ENCODE measurements around the gene MBNL3. TPM values are rescaled to one million over a fixed set of nuclear protein-coding genes. Genes with fewer than 3 reads are reported as not detected.

MBNL3 gene
- total RNA-seq, 4 donors from 2014 or later = 1.7 to 4.5 (median 2.8) TPM

DNA sequence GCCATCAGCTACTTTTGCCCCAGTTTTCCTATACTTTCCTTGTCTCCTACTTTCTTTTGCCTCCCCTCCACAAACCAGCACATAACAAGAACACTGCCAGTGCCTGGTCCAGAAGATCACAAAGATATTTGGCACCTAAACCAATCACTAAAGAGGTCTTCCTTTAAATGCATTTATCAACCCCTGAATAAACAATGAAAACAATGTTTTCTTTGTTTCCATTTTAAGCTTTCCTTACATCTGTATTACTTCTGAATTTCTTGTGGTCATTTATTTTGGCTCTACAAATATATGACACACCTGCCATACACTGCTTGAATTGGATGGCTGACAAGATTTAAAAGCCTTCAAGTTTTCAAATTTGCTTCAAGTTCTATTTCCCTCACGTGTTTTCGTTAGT lies 43.9 kb downstream of the MBNL3 start:
- intact Hi-C loops (cut with DNase I; ENCODE audit: low total_unique reads) (no loop called here), in situ Hi-C loops (cut with MboI; ENCODE audit: low sequenced_read_pairs in 4 of 4) (no loop called here)
- TF ChIP-seq POLR2A (IDR thresholded peaks at IDR 0.05) = no peak
- no peak for TF ChIP-seq CTCF (IDR thresholded peaks at IDR 0.05 in 4 of 5, conservative IDR thresholded peaks at IDR 0.05 in 1 of 5)

DNA sequence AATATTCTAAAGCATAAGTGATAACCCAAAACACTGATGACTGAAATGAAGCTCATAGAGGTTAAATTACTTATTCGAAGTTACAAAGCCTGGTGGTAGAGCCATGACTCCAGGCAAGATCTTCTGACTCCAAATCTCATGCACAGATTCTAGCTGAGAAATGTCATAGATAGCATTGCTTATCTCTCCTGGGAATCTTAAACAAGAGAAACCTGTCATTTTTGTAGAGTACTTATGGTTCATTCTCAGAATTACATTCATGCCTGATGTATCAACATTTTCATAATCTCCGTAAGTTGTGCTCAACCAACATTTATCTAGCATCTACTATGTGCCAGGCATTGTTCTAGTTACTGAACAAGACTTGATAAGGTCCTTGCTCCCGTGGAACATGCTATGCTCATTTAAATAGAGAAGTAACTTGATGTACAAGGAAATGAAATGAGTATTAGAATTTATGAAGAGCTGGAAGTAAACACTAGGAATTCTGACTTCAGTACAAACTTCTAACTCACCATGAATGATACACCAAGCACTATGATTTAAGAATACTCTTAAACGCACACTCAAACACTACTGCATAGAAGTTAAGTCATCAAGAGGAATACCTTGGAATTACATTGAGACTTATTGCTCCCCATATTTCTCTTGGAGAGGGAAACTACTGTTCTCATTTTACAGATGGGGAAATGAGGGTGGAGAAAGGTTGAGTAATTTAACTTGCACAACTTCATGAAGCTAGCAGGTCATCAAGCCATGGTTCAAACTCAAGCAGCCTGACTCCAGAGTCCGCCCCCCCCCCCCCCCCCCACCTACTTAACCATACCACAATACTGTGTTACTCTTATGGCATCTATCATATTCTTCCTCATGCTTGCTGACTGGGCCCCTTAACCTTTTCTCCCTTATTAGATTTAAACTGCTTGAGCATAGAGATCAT lies 45.4 kb downstream of the MBNL3 start:
- H3K36me3 ChIP-seq = no peaks in the 10 kb centered on the region
- no peaks in the 10 kb centered on the region for H3K4me1 ChIP-seq
- no peak for DNase-seq
- in situ Hi-C loops (cut with MboI; ENCODE audit: low sequenced_read_pairs in 4 of 4) (no loop called here), intact Hi-C loops (cut with DNase I; ENCODE audit: low total_unique reads) (no loop called here)
- no peak overlapping the region for H3K27ac ChIP-seq
- ATAC-seq = no peak
- TF ChIP-seq CTCF (IDR thresholded peaks at IDR 0.05 in 4 of 5, conservative IDR thresholded peaks at IDR 0.05 in 1 of 5) (no peak), POLR2A (IDR thresholded peaks at IDR 0.05) (no peak)
- H3K4me3 ChIP-seq = no peak overlapping the region
- H3K9me3 ChIP-seq = no peaks in the 10 kb centered on the region
- no peaks in the 10 kb centered on the region for H3K27me3 ChIP-seq

More for the DNA sequence above, 43.9 kb downstream of the MBNL3 start:
- no peak for DNase-seq
- Histone ChIP-seq H3K4me1 (no peaks in the 10 kb centered on the region), H3K27me3 (no peaks in the 10 kb centered on the region), H3K27ac (no peak overlapping the region), H3K4me3 (no peak overlapping the region), H3K9me3 (no peaks in the 10 kb centered on the region), H3K36me3 (no peaks in the 10 kb centered on the region)
- no peak for ATAC-seq

DNA sequence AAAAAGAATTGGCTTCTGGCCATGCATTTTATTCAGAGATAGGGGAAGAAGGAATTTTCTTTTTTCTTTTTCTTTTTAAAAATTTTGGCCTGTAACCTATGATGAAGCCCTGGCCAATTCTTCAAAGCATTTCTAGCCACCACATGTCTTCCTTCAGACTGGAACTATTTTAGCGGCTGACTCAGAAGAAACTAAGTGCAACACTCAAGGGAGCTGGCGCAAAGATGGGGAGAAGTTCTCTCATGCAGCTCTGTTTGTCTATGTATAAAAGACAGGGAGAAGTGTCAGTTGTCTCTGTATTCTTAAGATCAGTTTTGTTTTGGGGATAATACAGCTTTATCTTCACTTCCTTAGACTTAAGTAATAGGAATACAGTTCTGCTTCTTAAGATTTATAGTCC lies 46.1 kb downstream of the MBNL3 start:
- in situ Hi-C loops (cut with MboI; ENCODE audit: low sequenced_read_pairs in 4 of 4) (no loop called here), intact Hi-C loops (cut with DNase I; ENCODE audit: low total_unique reads) (no loop called here)
- peak in 1 of 2 donors; percentile 1 for DNase-seq
- H3K27me3 ChIP-seq = no peaks in the 10 kb centered on the region
- no peak overlapping the region for H3K27ac ChIP-seq
- ATAC-seq = no peak
- H3K9me3 ChIP-seq = no peaks in the 10 kb centered on the region
- no peak overlapping the region for H3K4me3 ChIP-seq
- no peak for TF ChIP-seq POLR2A (IDR thresholded peaks at IDR 0.05)
- no peak for TF ChIP-seq CTCF (IDR thresholded peaks at IDR 0.05 in 4 of 5, conservative IDR thresholded peaks at IDR 0.05 in 1 of 5)
- no peaks in the 10 kb centered on the region for H3K4me1 ChIP-seq
- no peaks in the 10 kb centered on the region for H3K36me3 ChIP-seq

GRCh38 chrX:132435222-132435621 lies 53.6 kb downstream of the MBNL3 start:
- ATAC-seq = no peak
- intact Hi-C loops (cut with DNase I; ENCODE audit: low total_unique reads) = no loop called here

More at GRCh38 chrX:132435222-132435621, 53.6 kb downstream of the MBNL3 start:
- H3K27me3 ChIP-seq = no peaks in the 10 kb centered on the region
- no peaks in the 10 kb centered on the region for H3K36me3 ChIP-seq
- peak in 1 of 2 donors; percentile 1 for DNase-seq
- H3K9me3 ChIP-seq = no peaks in the 10 kb centered on the region
- in situ Hi-C loops (cut with MboI; ENCODE audit: low sequenced_read_pairs in 4 of 4) = no loop called here
- H3K27ac ChIP-seq = no peak overlapping the region
- TF ChIP-seq CTCF (IDR thresholded peaks at IDR 0.05 in 4 of 5, conservative IDR thresholded peaks at IDR 0.05 in 1 of 5) (no peak), POLR2A (IDR thresholded peaks at IDR 0.05) (no peak)
- H3K4me3 ChIP-seq = no peak overlapping the region
- no peaks in the 10 kb centered on the region for H3K4me1 ChIP-seq
